Parathyroid adenoma (tissue), 2 donors: ENCODE results near the gene GTSF1L.

ENCODE experiments used
- H2AFZ ChIP-seq: fragments of 300-600 bp; sonication (generic); one replicate; pipeline ENCODE4 v1.7.0; 2017; ENCODE audit warnings: antibody characterized with exemption, mild to moderate bottlenecking
- H3K27ac ChIP-seq: fragments of 300-600 bp; sonication (generic); one replicate; pipeline ENCODE4 v1.7.0; 2017
- H3K27me3 ChIP-seq: fragments of 300-600 bp; sonication (generic); one replicate; pipeline ENCODE4 v1.7.0; 2017; ENCODE audit warnings: low read length; ENCODE audit not compliant: control insufficient read depth, insufficient read depth
- H3K36me3 ChIP-seq: fragments of 300-600 bp; sonication (generic); one replicate; pipeline ENCODE4 v1.7.0; 2017; ENCODE audit warnings: low read length; ENCODE audit not compliant: control insufficient read depth, insufficient read depth
- H3K4me1 ChIP-seq: fragments of 300-600 bp; sonication (generic); one replicate; pipeline ENCODE4 v1.7.0; 2017; ENCODE audit warnings: control low read depth
- H3K4me2 ChIP-seq: fragments of 300-600 bp; sonication (generic); one replicate; pipeline ENCODE4 v1.7.0; 2017; ENCODE audit warnings: low read length
- H3K4me3 ChIP-seq: fragments of 300-600 bp; sonication (generic); one replicate; pipeline ENCODE4 v1.7.0; 2017; ENCODE audit warnings: low read depth, low read length
- H3K79me2 ChIP-seq: fragments of 300-600 bp; sonication (generic); one replicate; pipeline ENCODE4 v1.7.0; 2017; ENCODE audit warnings: control low read depth
- H3K9ac ChIP-seq: fragments of 300-600 bp; sonication (generic); one replicate; pipeline ENCODE4 v1.7.0; 2017; ENCODE audit warnings: mild to moderate bottlenecking
- H3K9me3 ChIP-seq: fragments of 300-600 bp; sonication (generic); one replicate; pipeline ENCODE4 v1.7.0; 2017; ENCODE audit warnings: low read length; ENCODE audit not compliant: control insufficient read depth
- CTCF ChIP-seq: fragments of 300-600 bp; sonication (generic); IDR thresholded peaks from one replicate; pipeline ENCODE4 v1.7.0; 2017; ENCODE audit warnings: antibody characterized with exemption, mild to moderate bottlenecking
- donor health status: primary hyperparathyroidism.

The GTSF1L gene

GRCh38 chr20:43767686-43768474 lies 41.1 kb upstream of the GTSF1L start:
- Histone ChIP-seq H2AFZ (no peak overlapping the region), H3K9ac (no peak overlapping the region), H3K27me3 (no peaks in the 10 kb centered on the region), H3K9me3 (no peaks in the 10 kb centered on the region), H3K4me1 (no peaks in the 10 kb centered on the region), H3K4me2 (no peak overlapping the region), H3K79me2 (no peaks in the 10 kb centered on the region), H3K4me3 (no peak overlapping the region), H3K36me3 (no peaks in the 10 kb centered on the region), H3K27ac (no peak overlapping the region)
- TF ChIP-seq CTCF = no peak

GRCh38 chr20:43766917-43767316 lies 40.1 kb upstream of the GTSF1L start:
- TF ChIP-seq CTCF = no peak

GRCh38 chr20:43766385-43766784 lies 39.6 kb upstream of the GTSF1L start:
- H3K9ac ChIP-seq = no peak overlapping the region
- no peaks in the 10 kb centered on the region for H3K79me2 ChIP-seq
- no peak overlapping the region for H3K27ac ChIP-seq
- no peak overlapping the region for H3K4me2 ChIP-seq
- no peaks in the 10 kb centered on the region for H3K9me3 ChIP-seq
- H3K4me3 ChIP-seq = no peak overlapping the region
- H3K4me1 ChIP-seq = no peaks in the 10 kb centered on the region
- no peaks in the 10 kb centered on the region for H3K36me3 ChIP-seq
- H3K27me3 ChIP-seq = no peaks in the 10 kb centered on the region
- no peak overlapping the region for H2AFZ ChIP-seq
- TF ChIP-seq CTCF = no peak

More at GRCh38 chr20:43766917-43767316, 40.1 kb upstream of the GTSF1L start:
- Histone ChIP-seq H3K4me3 (no peak overlapping the region), H3K4me2 (no peak overlapping the region), H3K27ac (no peak overlapping the region), H3K27me3 (no peaks in the 10 kb centered on the region), H3K79me2 (no peaks in the 10 kb centered on the region), H3K9me3 (no peaks in the 10 kb centered on the region), H3K36me3 (no peaks in the 10 kb centered on the region), H2AFZ (no peak overlapping the region), H3K9ac (no peak overlapping the region), H3K4me1 (no peaks in the 10 kb centered on the region)

- Histone ChIP-seq H3K79me2 (no peaks in the 10 kb centered on the region), H3K9me3 (no peaks in the 10 kb centered on the region), H3K4me3 (no peak overlapping the region), H3K9ac (no peak overlapping the region), H3K4me1 (no peaks in the 10 kb centered on the region), H2AFZ (no peak overlapping the region), H3K36me3 (no peaks in the 10 kb centered on the region), H3K4me2 (no peak overlapping the region), H3K27ac (no peak overlapping the region), H3K27me3 (no peaks in the 10 kb centered on the region)
- TF ChIP-seq CTCF = no peak
These were observed 39.1 kb upstream of the GTSF1L start for GRCh38 chr20:43765916-43766315.

GRCh38 chr20:43762911-43763310 lies 36.1 kb upstream of the GTSF1L start:
- Histone ChIP-seq H3K27me3 (no peaks in the 10 kb centered on the region), H3K9ac (no peak overlapping the region), H3K4me3 (no peak overlapping the region), H3K9me3 (no peaks in the 10 kb centered on the region), H3K36me3 (no peaks in the 10 kb centered on the region), H3K4me1 (no peaks in the 10 kb centered on the region), H3K4me2 (no peak overlapping the region), H3K27ac (no peak overlapping the region), H2AFZ (no peak overlapping the region), H3K79me2 (no peaks in the 10 kb centered on the region)
- no peak for TF ChIP-seq CTCF
